Activated CD8-positive, alpha-beta memory T cell treated with anti-CD3 and anti-CD28 coated beads, Interleukin-2, amount 50 U/mL, for 24 hours (primary cell): ENCODE data around the gene DTX3.
"Not testable (repeated sequence)": the region's sequence is repeated elsewhere in the genome, so short reads cannot be mapped to it uniquely, and the experiment has no call there.

ENCODE experiments used
- DNase-seq: peaks from one replicate; pipeline ENCODE4 v3.0.0-alpha.2; 2020; ENCODE audit errors: extremely low read depth

Gene DTX3

DNA sequence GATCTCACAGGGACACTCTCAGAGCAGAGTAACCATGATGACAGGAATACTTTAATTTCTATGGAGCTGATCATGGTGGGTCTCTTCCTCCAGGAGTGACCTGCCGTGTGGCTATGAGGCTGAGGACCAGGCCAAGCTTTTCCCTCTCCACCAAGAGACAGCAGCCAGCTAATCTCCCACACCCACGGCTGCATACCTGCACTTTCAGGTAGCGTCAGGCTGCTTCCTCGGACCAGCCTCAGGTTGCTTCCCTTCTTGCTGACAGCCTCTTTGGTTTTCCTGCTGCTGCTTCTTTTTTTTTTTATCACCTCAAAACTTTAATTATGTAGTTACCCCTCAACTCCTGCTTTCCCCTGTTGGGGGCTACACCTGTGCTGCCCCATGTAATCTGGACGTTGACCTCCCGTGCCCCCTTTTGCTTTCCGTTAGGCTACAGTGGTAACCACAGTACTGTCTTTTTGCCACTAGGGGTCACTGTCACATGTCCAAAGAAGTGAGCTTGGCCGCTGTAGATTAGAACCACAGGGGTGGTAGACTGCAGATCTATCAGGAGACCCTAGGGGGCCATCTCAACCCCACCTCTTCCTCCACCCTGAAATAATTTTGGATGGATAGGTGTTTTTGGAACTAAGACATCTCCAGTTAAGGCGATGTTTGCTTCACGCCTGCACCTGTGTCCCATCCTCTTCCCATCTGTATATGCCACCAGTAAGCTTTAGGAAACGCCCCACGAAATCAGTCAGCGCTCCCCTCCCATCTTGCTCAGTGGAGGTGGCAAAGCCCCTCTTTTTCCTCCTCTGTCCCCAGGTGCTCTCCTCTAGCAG, 21.4 kb upstream of the DTX3 start:
- DNase-seq: peak; percentile 49

DNA sequence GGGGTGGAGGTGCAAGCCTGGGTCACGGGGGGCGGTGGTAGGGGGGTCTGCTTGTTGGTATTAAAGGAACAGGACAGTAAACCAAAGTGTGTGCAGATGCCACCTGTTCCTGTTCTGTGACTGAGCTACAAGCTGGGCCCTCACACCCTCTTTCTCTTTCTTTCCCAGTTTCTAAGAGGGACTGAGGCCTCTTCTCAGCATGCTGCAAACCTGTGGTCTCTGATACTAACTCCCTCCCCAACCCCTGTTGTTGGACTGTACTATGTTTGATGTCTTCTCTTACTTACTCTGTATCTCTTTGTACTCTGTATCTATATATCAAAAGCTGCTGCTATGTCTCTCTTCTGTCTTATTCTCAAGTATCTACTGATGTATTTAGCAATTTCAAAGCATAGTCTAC, 20.6 kb upstream of the DTX3 start:
- no peak for DNase-seq

DNA sequence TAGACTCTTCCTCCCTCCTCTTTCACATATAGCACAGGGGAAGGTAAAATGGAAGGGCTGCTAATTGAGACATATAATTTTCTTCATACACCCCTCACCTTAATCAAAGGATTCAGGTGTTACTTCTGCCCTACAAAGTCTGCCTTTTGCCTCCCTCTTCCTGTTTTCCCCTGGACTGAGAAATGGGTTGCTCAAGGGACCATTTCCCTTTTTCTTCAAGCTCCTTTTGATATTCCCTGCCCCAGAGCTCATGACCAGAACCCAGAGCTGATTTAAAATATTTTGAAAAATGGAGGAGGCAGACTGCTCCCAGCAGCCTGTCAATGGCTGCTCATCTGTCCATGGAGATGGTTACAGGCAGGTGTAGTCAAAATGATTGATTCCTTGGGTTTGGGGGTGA, 19.9 kb upstream of the DTX3 start:
- DNase-seq: no peak

DNA sequence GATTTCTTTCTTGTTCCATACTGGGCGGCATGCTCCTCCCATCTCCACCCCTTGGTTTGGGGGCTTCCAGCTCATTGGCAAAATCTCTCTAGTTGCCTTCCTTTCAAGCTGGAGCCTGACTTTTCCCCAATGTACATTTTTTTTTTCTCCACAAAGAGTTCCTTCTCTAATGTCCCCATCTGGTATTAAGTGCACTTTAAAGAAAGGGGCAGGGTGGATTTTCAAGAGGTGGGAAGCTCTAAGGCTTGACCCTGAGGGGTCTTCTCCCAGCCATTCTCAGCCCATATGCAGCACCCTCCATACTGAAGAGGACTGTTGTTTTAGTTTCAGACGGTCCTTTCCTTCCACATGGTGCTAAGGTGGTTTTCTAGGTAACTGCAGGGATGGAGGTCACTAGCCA, 19.5 kb upstream of the DTX3 start:
- no peak for DNase-seq

DNA sequence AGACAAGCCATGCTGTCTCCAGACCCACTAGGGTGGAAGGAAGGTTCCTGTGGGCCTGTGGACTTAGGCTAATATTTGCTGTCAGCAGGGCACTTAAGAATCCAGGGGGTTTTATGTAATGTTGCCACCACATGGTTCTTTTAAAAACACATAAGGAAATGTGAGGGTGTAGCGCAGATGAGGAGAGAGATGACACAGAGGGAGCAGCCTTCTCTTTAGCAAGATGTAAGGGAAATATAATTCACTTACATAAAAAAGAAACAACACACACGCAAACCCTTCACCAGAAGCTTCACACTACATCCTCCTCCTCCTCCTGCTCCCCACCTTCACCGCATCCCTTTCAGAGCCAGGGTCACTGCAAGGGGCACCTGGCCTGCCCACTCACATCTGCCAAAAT, 18.5 kb upstream of the DTX3 start:
- no peak for DNase-seq

DNA sequence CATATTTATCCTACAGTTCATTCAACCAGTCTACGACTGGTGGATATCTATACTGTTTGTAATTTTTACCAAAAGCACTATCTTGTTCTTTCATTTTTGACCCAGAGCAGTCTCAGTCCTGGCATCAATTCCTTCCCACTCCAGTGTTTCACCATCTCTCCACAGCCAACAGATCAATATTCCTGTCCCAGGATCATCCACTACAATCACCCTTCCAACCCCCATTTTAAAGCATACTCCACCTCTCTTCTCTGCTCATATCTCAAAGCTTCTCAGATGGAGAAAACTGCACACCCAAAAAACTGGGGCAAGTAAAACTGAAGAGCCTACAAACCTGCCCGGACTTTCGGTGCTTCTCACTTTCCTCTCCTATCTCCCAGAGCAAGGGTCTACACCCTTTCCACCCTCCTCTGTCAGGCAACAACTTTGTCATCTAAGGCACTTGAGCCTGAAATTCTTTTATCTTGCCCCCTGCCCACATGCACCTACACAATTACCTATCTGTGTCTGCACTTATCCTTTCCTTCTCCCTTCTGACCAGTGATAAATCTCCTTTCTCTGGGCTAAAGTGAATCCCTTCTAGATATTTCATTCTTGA, 17.7 kb upstream of the DTX3 start:
- no peak for DNase-seq

GRCh38 chr12:57588951-57589610, 15.5 kb upstream of the DTX3 start:
- not testable (repeated sequence) for DNase-seq

DNA sequence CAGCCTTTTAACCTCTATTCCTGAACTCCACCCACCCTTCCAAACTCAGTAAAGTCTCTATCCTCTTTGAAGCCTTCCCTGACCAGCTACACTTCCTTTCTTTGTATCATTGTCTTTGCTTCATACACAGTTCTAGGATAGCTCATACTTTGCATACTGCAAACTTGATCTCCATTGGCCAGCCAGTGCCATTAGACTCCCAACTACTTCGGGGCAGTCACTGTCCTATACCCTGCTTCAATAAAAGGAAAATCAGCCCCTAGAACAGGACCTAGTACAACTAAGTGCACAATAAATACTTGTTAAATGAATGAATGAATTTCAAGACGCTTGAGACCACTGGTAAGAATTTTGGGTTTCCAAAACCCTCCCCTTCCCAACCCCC, 14.2 kb upstream of the DTX3 start:
- DNase-seq: no peak

- peak; percentile 40 for DNase-seq
Measured at GRCh38 chr12:57590864-57591781, 13.5 kb upstream of the DTX3 start, which contains the start of gene PIP4K2C. TSS of gene PIP4K2C (plus strand) at chr12:57591192. CDS start at chr12:57591290, 98 bp downstream.

GRCh38 chr12:57591782-57592325, 12.8 kb upstream of the DTX3 start:
- no peak for DNase-seq

DNA sequence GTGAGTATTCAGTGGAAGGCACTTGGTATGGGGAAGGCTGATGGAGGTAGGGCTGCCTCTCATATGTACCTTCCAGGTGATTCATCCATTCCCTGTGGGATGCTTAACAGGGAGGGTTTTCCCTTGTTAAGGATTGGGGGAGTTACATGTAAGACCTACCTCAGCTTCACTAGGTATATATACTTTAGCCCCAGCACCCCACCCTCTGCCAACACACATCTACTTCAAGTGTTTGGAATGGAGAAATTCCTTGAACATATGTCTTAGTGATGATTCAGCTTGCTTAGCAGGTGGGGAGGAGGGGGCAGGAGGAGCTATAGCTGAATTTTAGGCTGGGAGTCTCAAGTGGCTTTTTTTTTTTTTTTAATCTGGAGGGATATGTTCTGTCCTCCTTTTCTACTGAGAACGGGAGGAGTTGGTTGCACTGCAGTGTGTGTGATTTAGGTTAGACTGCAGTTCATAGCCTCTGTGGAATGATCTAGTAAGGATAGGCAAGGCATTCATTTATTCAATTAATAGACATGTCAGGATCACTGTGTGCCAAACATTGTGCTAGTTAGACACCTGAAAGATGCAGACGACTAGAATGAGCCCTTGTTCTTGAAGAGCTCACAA, 12.0 kb upstream of the DTX3 start:
- DNase-seq: no peak

- no peak for DNase-seq
Measured at GRCh38 chr12:57593187-57593586, 11.4 kb upstream of the DTX3 start.

GRCh38 chr12:57600395-57600794, 4.2 kb upstream of the DTX3 start:
- DNase-seq: no peak

GRCh38 chr12:57602544-57602943, 2.1 kb upstream of the DTX3 start:
- DNase-seq: no peak

DNA sequence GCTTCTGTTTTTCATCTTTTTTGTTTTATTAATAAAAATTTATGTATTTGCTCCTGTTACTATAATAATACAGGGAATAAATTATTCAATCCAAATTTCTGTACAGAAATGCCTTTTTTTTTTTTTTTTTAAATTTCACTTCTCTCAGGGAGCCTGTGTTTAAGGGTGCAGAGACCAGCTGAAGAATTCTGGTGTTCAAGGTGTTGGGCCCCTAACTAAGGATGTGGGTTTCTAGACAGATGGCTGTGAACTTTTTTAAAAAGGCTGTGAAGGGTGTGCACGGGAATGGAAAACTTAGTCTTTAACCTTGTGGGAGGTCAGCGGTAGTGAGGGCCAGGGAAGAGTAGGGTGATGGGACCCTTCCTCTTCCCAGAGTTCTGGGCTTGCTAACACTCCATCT, 1.3 kb upstream of the DTX3 start:
- no peak for DNase-seq

- no peak for DNase-seq
Measured at GRCh38 chr12:57603815-57604453, 690 bp upstream of the DTX3 start.

DNA sequence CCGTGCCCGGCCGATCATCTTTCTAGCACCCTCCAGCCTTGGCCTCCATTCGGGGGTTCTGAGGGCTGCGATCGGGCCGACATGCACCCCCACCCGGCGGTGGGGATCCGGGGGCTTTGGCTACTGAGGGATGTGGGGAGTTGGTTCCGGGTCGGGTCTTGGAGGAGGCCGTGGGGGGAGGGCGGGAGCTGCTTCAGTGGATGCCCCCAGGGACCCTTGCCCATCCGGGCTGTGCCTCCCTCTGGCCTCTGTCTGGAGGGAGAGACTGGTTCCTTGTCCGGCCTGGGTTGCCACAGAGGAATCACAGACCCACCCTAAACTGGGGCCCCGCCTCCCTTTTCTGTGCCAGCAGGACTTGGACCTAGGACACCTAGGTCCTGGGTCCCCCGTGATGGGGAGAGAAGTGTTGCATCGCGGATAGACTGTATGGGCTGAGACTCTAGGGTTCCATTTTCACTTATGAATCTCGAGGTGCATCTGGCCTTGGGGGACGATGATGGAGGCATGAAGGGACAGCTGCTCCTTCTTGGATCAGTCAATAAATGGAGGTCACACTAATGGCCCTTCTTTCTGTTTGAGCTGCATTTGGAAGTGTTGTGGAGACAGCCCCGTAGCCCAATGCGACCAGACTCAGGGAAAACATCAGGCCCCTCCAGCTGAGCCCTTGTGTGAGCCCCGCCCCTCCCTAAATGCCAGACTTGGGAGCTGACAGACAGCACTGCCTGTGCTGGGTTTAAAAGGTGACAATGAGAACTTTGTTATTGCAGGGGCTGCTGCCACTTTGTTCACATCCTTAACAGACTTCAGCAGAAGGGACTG, 577 bp downstream of the DTX3 start:
- no peak for DNase-seq

GRCh38 chr12:57605811-57606311, 1.2 kb downstream of the DTX3 start:
- no peak for DNase-seq

- DNase-seq: no peak
Measured at GRCh38 chr12:57606399-57606798, 1.8 kb downstream of the DTX3 start.

DNA sequence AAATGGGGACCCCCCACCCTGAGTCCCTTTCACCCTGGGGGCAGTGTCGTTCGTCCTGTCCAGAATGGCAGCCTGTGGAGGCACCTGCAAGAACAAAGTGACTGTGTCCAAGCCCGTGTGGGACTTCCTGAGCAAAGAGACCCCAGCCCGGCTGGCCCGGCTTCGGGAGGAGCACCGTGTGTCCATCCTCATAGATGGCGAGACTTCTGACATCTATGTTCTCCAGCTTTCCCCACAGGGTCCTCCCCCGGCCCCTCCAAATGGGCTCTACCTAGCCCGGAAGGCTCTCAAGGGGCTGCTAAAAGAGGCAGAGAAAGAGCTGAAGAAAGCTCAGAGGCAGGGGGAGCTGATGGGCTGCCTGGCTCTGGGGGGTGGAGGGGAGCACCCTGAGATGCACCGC, 2.2 kb downstream of the DTX3 start:
- DNase-seq: no peak
